H1 (cell line): ENCODE measurements around the gene IDI1.

Source experiments
- POLR2A ChIP-seq, 2 experiments: IDR thresholded peaks; 1 replicate in 1 of 2; 2 replicates in 1 of 2; pipeline ENCODE4 v1.6.1; 2011; ENCODE audit warnings: low read depth in 2 of 2, low read length in 2 of 2, mild to moderate bottlenecking in 2 of 2; ENCODE audit errors: control extremely low read depth in 1 of 2
- SP1 ChIP-seq: IDR thresholded peaks from 2 replicates; pipeline ENCODE4 v1.6.1; 2011; ENCODE audit warnings: low read depth, low read length
- SP2 ChIP-seq: IDR thresholded peaks from 2 replicates; pipeline ENCODE4 v1.6.1; 2012; ENCODE audit warnings: mild to moderate bottlenecking, low read length, inconsistent platforms
- TAF1 ChIP-seq: IDR thresholded peaks from 2 replicates; pipeline ENCODE4 v1.6.1; 2011; ENCODE audit warnings: mild to moderate bottlenecking, low read depth, low read length
- YY1 ChIP-seq: IDR thresholded peaks from 2 replicates; pipeline ENCODE4 v1.6.1; 2011; ENCODE audit warnings: low read depth, mild to moderate bottlenecking, low read length
- TF ChIP-seq, protein P1 (sequence below): IDR thresholded peaks from 2 replicates; pipeline ENCODE4 v1.6.1; 2011; ENCODE audit warnings: low read depth, mild to moderate bottlenecking, low read length; ENCODE audit not compliant: insufficient read depth
- TF ChIP-seq, protein P2 (sequence below): IDR thresholded peaks from 2 replicates; pipeline ENCODE4 v1.6.1; 2012; ENCODE audit warnings: inconsistent platforms
- TF ChIP-seq, protein P3 (sequence below), 3 experiments: IDR thresholded peaks; 1 replicate in 2 of 3; 2 replicates in 1 of 3; pipeline versions ENCODE4 v1.5.1 to v1.6.1; 2011; ENCODE audit warnings: low read length in 3 of 3, mild to moderate bottlenecking in 3 of 3, inconsistent platforms in 2 of 3, low read depth in 1 of 3, moderate library complexity in 1 of 3; ENCODE audit not compliant: insufficient read depth in 1 of 3; ENCODE audit errors: control extremely low read depth in 1 of 3
- TF ChIP-seq, protein P4 (sequence below): IDR thresholded peaks from 2 replicates; pipeline ENCODE4 v1.6.1; 2012; ENCODE audit warnings: inconsistent platforms

DNA sequence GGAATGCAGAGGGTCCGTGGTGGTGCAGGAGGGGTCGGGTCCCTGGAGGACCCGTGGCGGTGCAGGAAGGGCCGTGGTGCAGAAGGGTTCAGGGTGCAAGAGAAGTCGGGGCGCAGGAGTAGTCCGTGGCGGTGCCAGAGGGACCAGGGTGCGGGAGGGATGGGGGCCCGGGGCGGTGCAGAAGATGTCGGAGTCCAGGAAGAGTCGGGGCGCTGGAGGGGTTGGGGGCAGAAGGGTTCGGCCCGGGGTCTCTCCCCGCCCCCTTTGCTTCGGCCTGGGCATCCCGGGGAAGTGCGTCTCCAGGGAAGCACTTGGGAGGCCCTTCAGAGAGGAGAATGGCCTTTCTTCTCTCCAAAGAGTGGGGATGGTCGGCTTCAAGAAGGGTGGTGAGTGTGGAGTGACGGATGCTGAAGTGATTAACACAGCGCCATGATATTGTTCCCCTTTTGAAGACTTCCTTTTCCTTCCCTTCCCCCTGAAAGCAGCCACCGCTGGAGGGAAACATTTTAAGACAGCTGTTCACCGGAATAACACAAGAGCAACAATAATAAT lies 8.3 kb upstream of the IDI1 start:
- TF ChIP-seq, protein P1, sequence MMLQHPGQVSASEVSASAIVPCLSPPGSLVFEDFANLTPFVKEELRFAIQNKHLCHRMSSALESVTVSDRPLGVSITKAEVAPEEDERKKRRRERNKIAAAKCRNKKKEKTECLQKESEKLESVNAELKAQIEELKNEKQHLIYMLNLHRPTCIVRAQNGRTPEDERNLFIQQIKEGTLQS = no peak
- TF ChIP-seq, protein P2, sequence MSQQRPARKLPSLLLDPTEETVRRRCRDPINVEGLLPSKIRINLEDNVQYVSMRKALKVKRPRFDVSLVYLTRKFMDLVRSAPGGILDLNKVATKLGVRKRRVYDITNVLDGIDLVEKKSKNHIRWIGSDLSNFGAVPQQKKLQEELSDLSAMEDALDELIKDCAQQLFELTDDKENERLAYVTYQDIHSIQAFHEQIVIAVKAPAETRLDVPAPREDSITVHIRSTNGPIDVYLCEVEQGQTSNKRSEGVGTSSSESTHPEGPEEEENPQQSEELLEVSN = no peak
- TF ChIP-seq POLR2A (IDR thresholded peaks at IDR 0.05; ENCODE audit: control extremely low read depth in 1 of 2, low read depth in 2 of 2, low read length in 2 of 2) (no peak), SP1 (no peak), TAF1 (no peak), SP2 (no peak), YY1 (no peak)
- TF ChIP-seq, protein P3, sequence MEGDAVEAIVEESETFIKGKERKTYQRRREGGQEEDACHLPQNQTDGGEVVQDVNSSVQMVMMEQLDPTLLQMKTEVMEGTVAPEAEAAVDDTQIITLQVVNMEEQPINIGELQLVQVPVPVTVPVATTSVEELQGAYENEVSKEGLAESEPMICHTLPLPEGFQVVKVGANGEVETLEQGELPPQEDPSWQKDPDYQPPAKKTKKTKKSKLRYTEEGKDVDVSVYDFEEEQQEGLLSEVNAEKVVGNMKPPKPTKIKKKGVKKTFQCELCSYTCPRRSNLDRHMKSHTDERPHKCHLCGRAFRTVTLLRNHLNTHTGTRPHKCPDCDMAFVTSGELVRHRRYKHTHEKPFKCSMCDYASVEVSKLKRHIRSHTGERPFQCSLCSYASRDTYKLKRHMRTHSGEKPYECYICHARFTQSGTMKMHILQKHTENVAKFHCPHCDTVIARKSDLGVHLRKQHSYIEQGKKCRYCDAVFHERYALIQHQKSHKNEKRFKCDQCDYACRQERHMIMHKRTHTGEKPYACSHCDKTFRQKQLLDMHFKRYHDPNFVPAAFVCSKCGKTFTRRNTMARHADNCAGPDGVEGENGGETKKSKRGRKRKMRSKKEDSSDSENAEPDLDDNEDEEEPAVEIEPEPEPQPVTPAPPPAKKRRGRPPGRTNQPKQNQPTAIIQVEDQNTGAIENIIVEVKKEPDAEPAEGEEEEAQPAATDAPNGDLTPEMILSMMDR (IDR thresholded peaks at IDR 0.05; ENCODE audit: control extremely low read depth in 1 of 3, insufficient read depth in 1 of 3, low read depth in 1 of 3, low read length in 3 of 3) = no peak
- TF ChIP-seq, protein P4, sequence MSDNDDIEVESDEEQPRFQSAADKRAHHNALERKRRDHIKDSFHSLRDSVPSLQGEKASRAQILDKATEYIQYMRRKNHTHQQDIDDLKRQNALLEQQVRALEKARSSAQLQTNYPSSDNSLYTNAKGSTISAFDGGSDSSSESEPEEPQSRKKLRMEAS = no peak
